GM21825 (cell line): ENCODE measurements around the gene GABRD.
"Not testable (repeated sequence)": the region's sequence is repeated elsewhere in the genome, so short reads cannot be mapped to it uniquely, and the experiment has no call there.

Experiments
- ATAC-seq: cut with Tn5 transposase; IDR thresholded peaks from one replicate; pipeline ENCODE4 v1.9.1; 2021; ENCODE audit warnings: mild to moderate bottlenecking, moderate library complexity; ENCODE audit not compliant: unreplicated experiment

Gene GABRD, protein sequence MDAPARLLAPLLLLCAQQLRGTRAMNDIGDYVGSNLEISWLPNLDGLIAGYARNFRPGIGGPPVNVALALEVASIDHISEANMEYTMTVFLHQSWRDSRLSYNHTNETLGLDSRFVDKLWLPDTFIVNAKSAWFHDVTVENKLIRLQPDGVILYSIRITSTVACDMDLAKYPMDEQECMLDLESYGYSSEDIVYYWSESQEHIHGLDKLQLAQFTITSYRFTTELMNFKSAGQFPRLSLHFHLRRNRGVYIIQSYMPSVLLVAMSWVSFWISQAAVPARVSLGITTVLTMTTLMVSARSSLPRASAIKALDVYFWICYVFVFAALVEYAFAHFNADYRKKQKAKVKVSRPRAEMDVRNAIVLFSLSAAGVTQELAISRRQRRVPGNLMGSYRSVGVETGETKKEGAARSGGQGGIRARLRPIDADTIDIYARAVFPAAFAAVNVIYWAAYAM

DNA sequence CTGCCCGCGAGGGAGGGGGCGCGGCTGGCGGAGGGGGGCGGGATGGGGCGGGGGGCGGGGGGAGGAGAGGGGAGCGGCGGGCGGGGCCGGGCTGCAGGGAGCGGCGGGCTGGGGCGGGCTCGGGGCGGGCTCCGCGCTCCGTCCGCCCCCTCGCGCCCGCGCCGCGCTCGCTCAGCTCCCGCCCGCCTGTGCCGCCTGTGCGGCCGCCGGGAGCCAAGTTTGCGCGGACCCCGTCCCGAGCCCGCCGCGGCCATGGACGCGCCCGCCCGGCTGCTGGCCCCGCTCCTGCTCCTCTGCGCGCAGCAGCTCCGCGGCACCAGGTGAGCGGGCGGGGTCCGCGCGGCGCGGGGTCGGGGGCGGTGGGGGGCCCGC is at the start of gene GABRD:
Gene GABRD, plus strand, starts transcription at position 174 of the 372 bp plus-strand sequence. Its CDS starts 79 bp downstream, at position 253.
- no peak for ATAC-seq

DNA sequence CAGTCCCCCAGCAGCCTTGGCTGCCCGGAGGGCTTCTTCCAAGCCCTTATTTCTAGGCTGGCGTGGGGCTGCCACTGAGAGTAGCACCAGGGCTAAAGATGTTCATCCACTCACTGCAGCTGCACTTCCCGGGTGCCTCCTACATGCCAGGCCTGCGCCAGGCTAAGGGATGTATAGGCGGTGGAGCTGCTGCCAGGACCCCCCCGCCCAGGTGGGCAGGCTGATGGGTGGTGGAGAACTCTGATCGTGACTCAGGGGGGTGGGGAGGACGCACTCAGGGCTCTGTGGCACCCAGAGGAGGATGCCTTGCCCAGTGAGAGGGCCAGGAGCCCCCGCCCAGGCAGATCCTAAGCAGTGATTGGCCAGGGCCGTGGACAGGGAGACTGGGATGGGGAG is 49.6 kb upstream of the GABRD start:
- ATAC-seq, result no peak

DNA sequence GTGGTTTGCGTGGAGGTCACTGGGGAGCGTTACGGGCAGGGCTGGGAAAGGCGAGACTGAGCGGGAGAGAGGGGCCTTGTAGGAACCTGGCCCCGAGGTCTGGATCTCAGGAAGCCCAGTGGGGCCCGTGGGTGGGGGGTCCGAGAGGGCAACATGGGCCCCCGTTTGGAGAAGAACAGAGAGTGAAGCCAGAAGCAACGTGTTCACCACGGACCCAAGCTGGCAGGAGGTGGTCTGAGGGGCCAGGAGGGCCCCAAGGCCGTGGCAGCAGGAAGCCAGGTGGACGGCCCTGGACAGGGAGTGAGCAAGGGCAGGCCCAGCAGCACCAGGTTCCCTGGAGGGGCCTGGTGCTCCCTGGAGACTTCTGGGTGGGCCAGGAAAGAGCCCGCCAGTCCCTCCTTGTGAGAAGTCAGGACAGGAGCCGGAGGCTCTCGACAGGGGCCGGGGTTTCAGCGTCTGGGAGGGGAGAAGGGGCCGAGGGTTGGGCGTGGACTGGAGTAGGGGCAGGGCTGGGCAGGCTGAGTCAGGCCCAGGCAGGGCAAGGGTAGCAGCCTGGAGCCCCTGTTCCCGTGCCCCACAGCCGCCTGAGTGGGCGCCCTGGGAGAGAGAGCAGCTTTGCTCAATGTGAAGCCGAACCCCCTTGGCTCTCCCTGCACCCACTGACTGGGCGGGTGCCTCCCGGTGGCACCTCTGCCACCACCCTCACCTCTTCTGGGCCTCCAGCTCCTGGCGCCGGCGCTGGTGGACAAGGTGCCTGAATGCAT is 49.0 kb upstream of the GABRD start:
- no peak for ATAC-seq

DNA sequence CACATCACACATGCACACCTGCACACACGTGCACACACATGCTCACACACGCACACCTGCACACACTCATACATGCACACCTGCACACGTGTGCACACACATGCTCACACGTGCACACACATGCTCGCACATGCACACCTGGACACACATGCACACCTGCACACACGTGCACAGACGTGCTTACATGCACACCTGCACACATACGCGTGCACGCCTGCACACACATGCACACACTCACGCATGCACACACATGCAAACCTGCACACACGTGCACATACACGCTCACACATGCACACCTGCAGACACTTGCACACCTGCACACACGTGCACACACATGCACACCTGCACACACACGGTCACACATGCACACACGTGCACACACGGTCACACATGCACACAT is 48.1 kb upstream of the GABRD start:
- no peak for ATAC-seq

DNA sequence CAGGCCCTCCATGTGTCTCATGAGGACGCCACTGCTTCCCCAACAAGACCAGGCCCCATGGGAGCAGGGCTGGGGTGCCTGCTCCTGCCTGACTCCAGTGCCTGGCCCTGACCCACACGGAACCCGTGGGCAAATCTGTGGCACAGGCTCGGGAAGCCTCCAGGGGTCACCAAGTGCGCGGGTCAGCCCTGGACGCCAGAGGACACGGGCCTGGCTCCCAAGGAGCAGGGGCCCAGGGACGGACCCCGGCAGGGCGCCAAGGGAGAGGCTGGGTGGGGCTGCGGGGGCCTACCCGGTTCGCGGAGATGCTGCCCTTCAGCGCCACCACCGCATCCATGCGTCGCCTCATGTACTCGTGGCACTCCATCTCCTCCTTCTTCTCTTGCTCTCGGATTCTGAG is 47.5 kb upstream of the GABRD start:
- ATAC-seq, result no peak

DNA sequence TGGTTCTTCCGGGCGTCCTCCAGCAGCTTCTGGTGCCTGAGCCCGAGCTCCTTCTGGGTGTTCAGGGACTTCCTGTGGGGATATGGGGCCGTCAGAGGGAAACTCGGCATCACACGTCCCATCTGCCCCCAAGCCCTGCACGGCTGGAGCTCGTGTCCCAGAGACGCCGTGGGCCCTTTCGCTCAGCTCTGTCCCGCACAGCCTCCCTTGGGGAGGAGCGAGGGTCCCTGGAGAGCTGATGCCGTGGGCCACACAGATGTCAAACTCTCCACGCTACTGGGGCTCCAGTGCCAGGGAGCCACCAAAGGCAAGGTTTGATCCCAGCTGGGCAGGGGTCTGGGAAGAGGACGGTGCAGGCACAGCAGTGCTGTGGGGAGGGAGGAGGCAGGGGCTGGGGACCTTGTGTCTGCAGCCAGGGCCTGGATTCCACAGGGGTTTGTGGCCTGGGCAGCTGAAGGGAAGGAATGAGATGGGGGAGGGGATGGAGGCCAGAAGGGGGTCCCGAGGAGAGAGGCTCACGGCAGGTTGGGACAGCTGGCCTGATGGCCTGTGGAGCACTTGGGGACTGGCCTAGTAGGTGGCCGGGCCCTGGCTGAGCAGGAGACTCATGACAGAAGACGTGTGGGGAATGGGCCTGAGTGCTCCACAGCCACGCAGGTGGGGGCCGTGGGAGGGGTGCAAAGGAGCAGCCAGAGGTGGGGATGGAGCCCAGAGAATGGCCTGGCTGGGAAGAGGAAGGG is 46.0 kb upstream of the GABRD start:
- ATAC-seq, result no peak

DNA sequence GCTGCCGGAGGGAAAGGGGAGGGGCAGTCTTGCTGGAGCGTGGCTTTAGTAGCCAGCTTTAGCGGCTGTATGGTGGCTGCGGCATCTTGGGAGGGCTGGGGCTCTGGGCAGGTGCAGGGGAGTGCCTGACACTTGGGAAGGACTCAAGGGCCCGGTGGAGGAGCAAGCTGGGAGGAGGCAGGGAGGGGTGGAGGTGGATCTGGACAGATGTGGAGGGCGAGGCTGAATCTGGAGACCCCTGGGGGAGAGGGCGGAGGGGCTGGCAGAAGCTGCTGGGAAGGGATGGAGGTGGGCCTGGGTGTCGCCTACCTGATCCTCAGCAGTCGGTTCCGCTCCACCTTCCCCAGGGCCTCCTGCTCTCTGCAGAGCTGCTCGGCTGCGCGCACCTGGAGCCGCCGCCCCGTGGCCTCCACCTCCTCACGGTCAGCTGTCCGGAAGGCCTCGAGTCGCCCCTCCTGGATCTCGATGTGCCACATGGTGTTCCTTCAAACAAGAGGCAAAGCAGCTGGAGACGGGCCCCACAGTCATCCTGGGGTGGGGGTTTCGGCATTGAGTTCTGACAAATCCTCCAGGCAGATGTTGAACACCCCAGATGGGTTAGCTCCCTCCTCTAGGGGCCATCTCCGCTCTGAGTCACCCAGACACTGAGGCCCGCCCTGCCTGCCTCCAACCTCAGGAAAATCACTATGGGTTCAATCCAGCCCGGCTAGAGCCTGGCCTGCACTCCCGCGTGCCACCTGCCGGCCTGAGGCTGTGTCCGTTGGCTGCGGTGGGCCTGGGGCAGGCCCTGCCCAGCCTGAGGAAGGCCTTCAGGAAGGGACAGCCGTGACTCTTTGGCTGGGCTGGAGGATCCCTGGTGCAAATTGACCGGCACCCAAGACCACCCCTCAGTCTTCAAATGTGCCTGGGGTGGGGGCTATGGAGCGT is 45.2 kb upstream of the GABRD start:
- ATAC-seq, result no peak

DNA sequence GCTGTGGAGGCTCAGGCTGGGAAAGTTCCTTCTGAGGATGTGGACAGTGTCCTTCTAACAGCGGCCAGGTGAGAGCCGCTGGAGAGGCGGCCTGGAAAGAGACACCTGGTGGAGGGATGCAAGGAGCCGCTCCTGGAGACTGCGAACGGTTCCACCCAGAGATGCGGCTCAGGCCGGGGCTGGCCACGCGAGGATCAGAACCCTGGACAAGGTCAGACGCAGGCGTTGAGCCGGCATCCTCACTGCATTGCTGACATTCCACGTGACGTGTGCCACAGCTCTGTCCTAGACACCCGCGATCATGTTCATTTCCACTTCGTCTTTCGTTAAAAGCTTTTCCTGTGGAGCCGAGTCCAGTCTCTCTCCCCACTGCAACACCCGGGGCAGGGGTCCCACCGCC is 44.3 kb upstream of the GABRD start:
- no peak for ATAC-seq

DNA sequence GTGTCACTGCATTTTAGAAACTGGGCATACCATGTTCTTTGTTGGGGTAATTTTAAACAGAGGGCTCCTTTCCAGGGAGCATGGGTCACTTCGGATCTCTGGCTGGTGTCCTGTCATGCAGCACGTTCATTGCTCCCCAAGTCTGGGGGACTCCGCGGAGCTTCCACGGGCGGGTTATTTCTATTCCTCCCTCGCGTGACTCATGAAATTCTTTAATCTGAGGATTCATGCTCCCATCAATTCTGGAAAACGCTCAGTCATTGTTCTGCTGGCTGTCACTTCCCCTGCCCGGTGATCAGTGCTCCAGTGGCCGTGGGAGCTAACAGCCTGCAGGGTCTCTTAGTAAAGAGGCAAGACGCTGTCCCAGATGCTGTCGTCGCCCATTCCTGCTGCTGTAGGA is 43.6 kb upstream of the GABRD start:
- no peak for ATAC-seq

DNA sequence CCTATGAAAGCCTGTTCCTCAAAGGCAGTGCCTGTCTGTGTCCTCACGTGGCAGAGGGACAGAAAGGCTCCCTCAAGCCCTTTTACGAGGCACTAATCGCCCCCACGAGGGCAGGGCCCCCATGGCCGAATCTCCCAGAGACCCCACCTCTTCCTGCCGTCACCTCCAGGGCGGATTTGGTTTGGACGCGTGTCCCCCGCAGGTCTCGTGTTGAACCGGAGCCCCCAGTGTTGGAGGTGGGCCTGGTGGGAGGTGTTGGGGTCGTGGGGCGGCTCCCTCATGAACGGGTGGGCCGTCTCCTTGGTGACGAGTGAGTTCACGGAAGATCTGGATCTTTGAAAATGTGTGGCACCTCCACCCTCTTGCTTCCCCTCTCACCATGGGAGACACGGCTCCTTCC is 43.1 kb upstream of the GABRD start:
- ATAC-seq, result no peak

DNA sequence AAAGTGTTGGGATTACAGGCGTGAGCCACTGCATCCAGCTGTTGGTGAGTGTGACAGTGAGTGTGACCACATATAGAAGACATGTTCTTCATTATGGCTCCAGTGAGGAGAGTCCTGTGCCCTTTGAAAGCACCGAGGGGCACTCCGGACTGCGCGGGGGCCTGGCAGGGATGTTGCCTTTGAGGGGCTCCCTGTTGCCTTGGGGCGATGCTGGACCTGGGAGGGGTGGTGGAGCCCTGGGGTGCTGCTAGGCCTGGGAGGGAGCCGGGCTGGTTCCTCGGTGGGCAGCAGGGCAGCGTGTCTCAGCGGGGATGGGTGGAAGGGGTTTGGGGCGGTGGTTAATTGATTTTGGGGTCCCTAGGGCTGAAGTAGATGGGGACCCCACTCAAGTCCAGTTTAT is 41.0 kb upstream of the GABRD start:
- no peak for ATAC-seq

DNA sequence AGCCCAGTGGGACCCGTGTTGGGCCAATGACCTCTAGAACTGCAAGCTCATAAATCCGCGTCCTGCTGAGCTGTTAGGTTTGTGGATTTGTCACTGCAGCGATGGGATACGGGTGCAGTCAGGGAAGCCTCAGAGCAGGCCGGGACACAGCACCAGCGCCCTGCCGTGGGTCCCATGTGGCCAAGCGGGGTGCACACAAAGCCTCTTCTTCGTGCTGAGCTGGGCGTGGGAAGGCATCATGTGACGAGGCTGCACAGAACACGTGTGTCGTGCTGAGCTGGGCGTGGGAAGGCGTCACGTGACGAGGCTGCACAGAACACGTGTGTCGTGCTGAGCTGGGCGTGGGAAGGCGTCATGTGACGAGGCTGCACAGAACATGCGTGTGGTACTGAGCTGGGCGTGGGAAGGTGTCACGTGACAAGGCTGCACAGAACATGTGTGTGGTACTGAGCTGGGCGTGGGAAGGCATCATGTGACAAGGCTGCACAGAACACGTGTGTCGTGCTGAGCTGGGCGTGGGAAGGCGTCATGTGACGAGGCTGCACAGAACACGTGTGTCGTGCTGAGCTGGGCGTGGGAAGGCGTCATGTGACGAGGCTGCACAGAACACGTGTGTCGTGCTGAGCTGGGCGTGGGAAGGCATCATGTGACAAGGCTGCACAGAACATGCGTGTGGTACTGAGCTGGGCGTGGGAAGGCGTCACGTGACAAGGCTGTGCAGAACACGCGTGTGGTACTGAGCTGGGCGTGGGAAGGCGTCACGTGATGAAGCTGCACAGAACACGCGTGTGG is 40.3 kb upstream of the GABRD start:
- ATAC-seq, result not testable (repeated sequence)

DNA sequence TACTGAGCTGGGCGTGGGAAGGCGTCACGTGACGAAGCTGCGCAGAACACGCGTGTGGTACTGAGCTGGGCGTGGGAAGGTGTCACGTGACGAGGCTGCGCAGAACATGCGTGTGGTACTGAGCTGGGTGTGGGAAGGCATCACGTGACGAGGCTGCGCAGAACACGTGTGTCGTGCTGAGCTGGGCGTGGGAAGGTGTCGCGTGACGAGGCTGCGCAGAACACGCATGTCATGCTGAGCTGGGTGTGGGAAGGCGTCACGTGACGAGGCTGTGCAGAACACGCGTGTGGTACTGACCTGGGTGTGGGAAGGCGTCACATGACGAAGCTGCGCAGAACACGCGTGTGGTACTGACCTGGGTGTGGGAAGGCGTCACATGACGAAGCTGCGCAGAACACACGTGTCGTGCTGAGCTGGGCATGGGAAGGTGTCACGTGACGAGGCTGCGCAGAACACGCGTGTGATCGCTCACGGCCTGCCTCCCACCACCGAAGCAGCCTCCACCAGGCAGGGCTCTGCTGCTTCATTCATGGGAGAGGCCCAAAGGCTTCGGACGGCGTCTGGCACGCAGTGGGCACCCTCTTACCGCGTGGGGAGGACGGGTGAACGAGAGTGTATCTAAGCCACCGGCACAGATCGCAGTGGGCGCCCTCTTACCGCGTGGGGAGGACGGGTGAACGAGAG is 39.5 kb upstream of the GABRD start:
- ATAC-seq, result no peak

DNA sequence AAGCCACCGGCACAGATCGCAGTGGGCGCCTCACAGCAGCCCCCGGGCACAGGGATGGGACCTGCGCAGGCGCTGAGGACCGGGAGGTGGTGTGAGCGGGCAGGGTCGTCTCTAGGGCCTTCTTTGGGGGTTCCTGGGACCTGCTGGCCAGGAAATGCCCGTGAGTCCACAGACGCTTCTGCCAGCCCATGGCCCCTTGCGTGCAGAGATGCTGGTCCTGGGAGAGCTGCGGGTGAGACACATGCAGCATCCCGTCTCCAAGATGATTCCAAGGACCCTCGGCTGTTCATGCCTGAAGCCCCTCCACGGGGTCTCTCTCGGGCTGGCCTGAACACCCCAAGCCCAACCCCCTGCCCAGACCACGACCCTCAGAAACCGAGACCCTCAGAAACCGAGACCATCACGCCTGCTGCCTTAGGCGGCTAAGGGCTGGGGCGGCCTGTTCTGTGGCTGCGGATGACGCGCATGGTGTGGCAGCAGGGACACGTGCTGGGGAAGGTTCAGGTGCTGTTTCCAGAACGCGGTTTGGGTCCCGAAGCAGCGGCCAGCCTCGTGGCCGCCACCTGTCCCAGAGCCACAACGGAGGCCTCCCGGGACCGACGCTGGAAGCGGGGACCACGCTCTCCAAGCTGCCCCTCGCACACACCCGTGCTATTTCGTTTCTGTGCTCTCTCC is 38.5 kb upstream of the GABRD start:
- ATAC-seq, result no peak

DNA sequence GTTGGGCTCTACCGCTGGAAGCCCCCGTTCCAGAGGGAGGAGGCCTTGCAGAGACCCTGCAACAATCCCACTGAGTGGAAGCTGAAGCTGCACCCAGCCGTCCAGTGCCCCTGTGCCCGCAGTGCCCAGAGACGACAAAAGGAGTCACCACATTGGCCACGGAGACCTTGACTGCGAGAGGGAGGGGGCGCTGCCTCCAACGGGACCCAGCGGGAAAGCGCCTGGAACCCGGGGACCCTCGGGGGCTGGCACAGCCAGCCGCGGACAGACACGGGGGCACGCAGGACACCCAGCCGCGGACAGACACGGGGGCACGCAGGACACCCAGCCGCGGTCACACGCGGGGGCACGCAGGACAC is 38.0 kb upstream of the GABRD start:
- no peak for ATAC-seq

DNA sequence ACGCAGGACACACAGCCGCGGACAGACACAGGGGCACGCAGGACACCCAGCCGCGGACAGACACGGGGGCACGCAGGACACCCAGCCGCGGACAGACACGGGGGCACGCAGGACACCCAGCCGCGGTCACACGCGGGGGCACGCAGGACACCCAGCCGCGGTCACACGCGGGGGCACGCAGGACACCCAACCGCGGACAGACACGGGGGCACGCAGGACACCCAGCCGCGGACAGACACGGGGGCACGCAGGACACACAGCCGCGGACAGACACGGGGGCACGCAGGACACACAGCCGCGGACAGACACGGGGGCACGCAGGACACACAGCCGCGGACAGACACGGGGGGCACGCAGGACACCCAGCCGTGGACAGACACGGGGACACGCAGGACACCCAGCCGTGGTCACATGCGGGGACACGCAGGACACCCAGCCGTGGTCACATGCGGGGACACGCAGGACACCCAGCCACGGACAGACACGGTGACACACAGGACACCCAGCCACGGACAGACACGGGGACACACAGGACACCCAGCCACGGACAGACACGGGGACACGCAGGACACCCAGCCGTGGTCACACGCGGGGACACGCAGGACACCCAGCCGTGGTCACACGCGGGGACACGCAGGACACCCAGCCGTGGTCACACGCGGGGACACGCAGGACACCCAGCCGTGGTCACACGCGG is 37.4 kb upstream of the GABRD start:
- ATAC-seq, result not testable (repeated sequence)

DNA sequence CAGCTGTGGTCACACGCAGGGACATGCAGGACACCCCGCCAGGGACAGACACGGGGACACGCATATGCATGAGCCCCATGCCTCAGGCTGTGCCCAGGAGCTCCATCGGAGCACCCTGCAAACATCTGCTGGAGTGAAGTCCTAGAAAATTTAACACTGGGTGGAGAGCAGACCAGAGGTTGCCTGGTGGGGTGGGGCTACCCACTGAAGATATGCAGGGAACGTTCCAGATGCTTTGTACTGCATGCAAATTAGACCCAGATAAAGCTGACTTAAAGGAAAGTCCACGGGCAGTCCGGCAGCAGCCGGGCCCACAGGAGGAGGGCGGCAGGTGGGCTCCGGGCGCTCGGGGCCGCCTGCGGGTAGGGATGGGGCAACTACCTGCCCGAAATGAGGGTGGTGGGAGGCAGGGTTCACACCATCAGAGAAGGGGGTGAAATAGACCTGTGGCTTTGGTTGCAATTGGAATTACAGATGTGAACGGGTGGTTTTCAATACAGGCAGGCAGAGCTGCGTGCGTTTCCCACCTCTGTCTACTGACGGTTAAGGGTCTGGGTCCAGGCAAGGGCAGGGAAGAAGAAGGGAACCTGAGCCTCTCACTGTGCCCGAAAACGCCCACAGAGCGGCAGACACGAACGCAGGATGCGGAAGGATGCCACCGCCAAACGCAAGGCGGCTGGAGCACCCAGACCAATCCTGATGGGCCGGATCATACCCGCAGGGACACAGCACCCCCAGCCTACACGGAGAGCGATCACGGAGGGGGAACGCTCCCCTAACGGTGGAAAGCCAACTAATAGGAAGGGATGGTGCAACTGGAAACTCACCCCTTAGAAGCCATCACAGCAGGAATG is 36.5 kb upstream of the GABRD start:
- no peak for ATAC-seq
